HG03103 (cell line): ENCODE results near the gene DSPP.
A peak's percentile ranks its signal among the peaks of the same experiment; 100 is the strongest.

ENCODE experiments used
- ATAC-seq: cut with Tn5 transposase; IDR thresholded peaks from one replicate; pipeline ENCODE4 v1.9.1; 2021; ENCODE audit warnings: low read depth; ENCODE audit not compliant: unreplicated experiment

Gene DSPP

GRCh38 chr4:87624698-87625097 is 16.4 kb downstream of the DSPP start:
- peak; percentile 91 for ATAC-seq

- no peak for ATAC-seq
Observed at GRCh38 chr4:87631668-87632067, 23.3 kb downstream of the DSPP start.

GRCh38 chr4:87632469-87632868 is 24.1 kb downstream of the DSPP start:
- no peak for ATAC-seq

GRCh38 chr4:87633243-87633642 is 24.9 kb downstream of the DSPP start:
- no peak for ATAC-seq

GRCh38 chr4:87644286-87644685 is 36.0 kb downstream of the DSPP start:
- ATAC-seq, result no peak

GRCh38 chr4:87649980-87650379 is 41.7 kb downstream of the DSPP start, which contains the start of gene DMP1:
Gene DMP1 (plus strand): TSS chr4:87650280. CDS start chr4:87656493, 6,213 bp downstream.
- no peak for ATAC-seq

GRCh38 chr4:87650938-87651337 is 42.6 kb downstream of the DSPP start:
- no peak for ATAC-seq

GRCh38 chr4:87651941-87652340 is 43.6 kb downstream of the DSPP start:
- no peak for ATAC-seq

GRCh38 chr4:87654487-87655044 is 46.2 kb downstream of the DSPP start:
- no peak for ATAC-seq

GRCh38 chr4:87657525-87657924 is 49.2 kb downstream of the DSPP start:
- ATAC-seq, result no peak

- no peak for ATAC-seq
Observed at GRCh38 chr4:87659247-87659931, 51.1 kb downstream of the DSPP start.

GRCh38 chr4:87662871-87663270 is 54.5 kb downstream of the DSPP start:
- ATAC-seq, result no peak
